ENCODE results near the gene SNRNP27.
"Not testable (repeated sequence)": the region's sequence is repeated elsewhere in the genome, so short reads cannot be mapped to it uniquely, and the experiment has no call there.

SNRNP27 gene

GRCh38 chr2:69947325-69947931, 53.7 kb downstream of the SNRNP27 start:
- DNase-seq, result no peak

- no peak for DNase-seq
Observed at GRCh38 chr2:69948032-69948962, 54.5 kb downstream of the SNRNP27 start.

GRCh38 chr2:69948963-69949645, 55.3 kb downstream of the SNRNP27 start:
- no peak for DNase-seq

- no peak for DNase-seq
Observed at GRCh38 chr2:69950241-69950640, 56.5 kb downstream of the SNRNP27 start.

- DNase-seq, result not testable (repeated sequence)
Observed at GRCh38 chr2:69950671-69951070, 56.9 kb downstream of the SNRNP27 start.

- no peak for DNase-seq
Observed at GRCh38 chr2:69952336-69953115, 58.8 kb downstream of the SNRNP27 start.

- no peak for DNase-seq
Observed at GRCh38 chr2:69954084-69954483, 60.3 kb downstream of the SNRNP27 start.

Measured in stimulated activated naive CD4-positive, alpha-beta T cell (primary cell).